Ammon's horn (tissue), 1 donor: Measurements from ENCODE around the gene DHX8.

Source experiments
- DNase-seq: peaks from one replicate; pipeline ENCODE4 v3.0.0-alpha.2; 2016; ENCODE audit warnings: low spot score

Gene DHX8

DNA sequence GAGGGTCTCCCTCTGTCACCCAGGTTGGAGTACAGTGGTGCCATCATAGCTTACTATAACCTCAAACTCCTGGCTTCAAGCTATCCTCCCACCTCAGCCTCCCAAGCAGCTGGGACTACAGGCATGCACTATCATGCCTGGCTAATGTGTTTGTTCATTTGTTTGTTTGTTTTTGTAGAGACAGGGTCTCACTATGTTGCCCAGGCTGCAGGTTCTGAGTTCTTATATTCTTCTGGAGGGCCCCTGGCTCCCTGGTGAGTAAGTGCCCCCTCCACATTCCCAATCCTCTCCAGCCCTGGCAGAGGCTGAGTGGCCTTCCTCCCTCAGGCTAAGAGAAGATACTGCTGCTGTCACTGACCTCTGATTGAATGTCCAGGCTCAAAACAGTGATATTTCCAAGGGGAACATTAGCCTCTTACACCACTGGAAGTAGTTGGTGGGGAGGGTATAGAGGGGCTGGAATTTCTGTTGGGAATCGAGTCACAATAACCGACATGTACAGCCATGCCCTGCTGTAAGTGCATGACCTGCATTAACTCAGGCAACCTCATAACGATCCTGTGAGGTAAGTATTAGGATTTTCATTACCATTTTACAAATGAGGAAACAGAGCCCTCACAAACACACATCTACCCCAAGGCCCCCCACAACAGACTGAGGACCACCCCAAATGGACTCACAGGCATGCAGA is 65.1 kb downstream of the DHX8 start:
- DNase-seq = no peak

DNA sequence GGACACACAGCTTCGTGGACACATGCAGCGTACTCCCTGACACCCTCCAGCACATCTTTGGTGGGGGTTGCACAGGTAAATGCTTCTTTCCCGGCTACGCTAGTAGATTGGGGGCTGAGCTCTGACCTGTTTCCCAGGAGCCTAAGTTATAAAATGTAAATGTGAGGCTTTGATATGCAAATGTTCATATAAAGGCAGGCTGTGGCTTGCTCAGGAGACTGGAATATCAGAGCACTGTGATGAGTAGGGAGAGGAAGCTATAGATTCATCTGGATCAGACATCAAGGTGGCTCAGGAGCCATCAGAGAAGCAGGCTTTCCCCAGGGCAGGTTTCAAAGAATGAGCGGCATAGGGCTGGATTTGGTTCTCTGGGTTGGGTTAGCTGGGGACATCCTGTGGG is 65.7 kb downstream of the DHX8 start:
- no peak for DNase-seq

DNA sequence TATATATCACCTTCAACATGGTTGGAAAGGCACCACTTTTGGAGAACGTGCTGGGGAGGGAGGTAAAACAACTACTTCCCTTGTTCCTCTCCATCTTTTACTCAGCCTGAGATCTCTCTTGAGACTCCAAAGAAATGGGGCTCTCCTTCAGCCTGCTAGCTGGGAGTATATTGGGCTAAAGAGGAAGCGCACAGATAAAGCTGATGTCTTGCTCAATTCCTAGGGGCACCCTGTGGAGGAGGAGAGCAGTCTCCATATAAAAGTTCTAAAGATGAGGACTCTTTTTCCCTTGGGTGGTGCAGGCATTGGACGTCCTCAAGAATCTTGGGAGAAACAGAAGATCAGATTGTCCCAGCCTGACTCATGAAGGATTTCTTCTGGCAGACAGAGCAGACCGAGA is 67.0 kb downstream of the DHX8 start:
- no peak for DNase-seq

DNA sequence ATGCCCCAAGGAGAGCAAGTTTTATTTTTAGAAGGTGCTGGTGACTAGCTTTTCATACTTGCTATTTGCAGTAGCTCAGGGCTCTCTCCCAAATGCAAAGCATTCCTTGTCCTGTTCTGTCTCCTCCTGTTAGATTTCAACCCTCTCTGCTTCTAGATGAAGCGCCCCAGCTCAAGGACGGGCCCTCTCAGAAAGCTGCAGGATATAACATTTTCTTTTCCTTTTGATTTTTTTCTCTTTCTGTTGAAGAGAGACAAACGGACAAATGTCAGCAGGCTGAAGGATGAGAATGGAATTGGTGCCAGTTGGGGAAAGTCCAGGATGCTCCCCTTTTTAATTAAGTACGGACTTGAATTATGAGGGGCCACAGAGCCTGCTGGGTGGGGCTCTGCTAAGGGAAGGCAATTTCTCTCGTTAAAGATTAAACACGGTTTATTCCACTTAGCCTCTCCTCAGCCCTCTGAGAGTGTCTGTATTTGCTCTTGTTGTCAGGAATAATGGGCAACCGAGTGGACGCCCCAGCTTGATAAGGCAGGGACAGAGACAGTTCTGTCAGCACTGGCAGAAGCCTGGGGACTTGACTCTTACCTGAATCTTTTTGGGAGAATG is 68.6 kb downstream of the DHX8 start:
- no peak for DNase-seq

DNA sequence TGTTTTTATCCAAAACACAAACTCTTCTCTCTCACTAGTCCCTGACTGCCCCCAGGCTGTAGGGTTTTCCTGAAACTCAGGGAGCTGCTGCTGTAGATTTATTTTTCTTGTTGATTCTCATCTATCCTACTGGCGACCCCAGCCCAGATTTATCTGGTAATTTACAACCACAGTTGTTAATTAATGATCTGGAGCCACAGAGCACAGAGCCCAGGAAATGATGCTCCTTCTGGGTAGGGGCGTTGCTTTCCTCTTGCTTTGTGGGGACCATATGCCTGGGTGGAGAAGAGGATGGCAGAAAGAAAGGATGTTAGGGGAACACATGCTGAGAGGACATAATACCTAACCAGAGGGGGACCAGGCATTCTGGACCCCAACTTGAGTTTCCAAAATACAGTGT is 69.8 kb downstream of the DHX8 start:
- no peak for DNase-seq

DNA sequence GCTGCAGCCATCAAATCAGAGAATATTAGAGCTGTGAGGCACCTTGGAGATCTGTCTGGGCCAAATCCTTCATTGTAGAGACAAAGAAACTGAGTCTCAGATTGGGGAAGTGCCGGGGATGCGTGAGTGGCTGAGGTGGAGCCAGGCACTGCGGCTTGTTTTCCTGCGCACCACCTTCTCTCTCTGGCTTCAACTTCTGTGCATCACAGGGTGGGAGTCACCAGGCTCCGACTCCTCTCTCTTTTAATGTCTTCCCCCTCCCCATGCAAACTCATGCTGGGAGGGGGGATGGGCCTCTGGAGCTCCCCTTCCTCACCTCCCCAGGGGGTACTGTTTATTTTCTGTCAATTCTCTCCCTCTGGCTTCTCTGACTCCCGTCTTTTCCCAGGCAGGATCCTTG is 71.1 kb downstream of the DHX8 start:
- no peak for DNase-seq

DNA sequence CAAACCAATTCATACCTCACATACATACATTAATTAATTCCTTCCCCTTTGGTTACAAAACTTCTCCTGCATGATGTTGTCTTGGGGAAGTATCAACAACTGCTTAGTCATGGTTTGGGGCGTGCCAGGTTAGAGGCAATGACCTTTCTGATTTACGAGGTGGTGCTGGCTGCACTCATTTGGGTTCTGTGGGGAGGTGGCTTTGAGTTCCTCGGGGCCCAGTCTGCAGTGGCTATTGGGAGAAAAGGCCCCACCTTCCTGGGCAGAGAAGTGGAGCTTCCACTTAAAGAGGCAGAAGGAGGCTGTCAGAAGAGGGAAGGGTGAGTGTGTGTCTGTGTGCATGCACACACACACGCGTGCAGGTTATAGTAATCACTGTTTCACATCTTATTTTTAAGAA is 72.5 kb downstream of the DHX8 start:
- no peak for DNase-seq

DNA sequence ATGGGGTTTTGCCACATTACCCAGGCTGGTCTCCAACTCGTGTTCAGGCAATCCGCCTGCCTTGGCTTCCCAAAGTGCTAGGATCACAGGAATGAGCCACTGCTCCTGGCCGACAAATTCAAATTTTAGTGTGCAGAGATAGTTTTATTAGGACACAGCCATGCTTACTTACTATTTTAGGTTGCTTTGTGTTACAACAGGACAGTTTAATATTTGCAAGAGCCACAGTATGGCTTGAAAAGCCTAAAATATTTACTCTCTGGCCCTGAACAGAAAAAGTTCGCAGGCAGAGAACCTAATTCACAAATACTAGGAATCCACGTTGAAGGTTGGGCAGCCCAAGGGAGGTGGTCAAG is 75.0 kb downstream of the DHX8 start:
- DNase-seq = no peak

DNA sequence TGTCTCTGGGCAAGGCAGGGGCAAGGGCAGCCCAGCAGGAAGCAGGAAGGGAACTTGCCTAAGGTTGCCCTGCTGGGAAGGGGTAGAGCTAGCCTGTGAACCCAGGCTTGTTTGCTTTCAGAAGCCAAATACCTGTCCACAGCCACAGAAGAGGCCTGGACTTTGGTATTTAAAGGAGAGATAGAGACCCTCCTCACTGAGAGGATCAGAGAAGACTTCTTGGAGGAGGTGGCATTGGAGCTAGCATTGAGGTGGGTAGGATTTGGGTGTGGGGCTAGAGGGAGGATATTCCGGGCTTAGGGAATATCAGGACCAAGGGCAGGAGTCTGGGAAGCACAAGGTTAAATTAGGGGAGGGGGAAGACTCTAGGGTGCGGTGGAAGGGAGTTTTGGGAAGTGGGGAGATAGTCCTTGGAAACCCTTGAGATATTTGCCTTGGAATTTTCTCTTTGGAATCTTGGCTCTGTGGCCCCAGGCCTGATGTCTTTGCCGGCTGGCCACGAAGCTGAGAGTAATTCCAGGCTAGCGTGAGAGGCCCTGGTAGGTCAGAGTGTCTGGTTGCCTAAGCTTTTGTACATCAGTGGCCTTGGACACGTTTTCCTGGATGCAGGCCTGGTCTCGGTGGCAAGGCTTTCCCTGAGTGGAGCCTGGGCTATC is 75.5 kb downstream of the DHX8 start:
- no peak for DNase-seq

DNA sequence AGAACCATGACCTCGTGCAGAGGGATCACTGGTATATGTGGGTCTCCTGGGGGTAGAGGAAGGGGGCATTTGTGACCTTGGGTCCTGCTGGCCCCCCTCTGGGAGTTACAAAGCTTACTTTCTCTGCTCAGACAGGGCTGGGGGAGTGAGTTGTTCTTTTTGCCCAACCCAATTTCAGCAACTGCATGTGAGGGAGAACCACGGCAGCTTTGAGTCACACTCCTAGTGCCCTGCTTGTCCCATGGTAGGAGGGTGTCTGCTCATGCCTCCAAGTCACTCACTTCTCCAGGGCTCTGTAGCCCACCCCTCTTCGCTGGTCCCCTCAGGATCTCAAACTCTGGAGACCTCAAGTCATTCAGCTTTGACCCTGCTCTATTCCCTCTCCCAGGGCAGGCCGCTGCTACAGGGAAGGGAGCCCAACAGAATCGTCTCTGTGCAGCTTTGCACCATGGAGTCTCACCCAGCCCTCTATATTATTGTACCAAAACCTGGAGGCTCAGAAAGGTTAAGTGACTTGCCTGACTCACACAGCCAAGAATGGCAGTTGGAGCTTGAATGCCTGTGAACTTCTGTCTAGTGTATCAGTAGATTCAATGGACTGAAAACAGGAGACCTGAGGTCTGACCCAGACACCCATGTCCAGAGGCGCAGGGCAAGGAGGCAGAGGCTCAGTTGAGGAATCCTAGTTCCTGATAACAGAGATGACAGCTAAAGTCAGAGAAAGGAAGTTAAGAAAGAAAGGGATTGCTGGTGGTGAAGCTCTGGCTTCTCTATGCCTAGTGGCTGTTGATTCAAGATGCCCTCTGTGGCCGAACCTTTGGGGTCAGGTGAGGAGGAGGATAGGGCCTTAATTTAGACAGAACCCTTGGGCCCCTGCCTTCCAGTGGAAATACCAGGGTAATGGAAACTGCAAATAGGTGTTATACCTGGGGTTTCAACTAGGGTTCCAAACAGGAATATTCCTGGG is 77.0 kb downstream of the DHX8 start:
- DNase-seq = no peak

DNA sequence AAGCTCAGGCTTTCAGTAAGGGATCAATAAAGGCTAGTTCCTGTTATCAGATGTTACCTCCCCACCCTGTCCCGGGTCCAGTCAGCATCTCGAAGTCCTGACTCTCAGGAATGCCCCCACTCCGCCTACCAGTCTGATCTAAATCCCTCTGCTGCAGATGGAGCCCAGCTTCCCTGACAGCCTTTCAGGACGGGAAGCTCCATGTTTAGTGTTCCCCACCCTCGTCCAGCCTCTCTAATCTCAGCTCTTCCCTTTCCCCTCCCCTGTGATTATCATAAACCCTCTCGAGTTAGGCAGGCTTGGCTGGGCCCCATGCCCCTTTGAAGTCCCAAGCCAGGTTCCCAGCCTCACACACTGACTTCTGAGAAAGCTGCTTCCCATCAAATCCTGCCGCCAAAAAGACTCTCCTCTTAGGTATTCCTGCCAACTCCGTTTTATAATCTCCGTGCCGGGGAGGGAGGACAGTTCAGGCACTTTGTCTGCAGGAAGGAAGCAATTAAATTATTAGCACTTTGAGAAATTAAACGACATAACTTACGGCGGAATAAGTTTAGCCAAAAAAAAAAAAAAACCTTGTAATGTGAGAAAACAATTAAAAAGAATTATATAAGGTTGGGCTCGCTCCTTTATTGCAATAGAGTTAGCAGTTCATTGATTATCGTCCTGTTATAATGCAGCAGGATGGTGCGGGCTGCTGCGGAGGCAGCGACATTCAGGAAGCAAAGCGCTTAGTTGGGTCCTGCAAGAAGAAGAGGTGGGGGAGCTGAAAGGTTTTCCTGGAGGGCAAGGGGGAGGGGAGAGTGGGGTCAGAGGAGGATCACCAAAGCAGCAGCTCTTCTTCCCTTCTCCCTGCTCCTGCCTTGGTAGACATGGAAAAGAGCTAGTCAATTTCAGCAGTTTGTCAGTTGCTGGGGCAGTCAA is 79.2 kb downstream of the DHX8 start:
- DNase-seq = no peak

DNA sequence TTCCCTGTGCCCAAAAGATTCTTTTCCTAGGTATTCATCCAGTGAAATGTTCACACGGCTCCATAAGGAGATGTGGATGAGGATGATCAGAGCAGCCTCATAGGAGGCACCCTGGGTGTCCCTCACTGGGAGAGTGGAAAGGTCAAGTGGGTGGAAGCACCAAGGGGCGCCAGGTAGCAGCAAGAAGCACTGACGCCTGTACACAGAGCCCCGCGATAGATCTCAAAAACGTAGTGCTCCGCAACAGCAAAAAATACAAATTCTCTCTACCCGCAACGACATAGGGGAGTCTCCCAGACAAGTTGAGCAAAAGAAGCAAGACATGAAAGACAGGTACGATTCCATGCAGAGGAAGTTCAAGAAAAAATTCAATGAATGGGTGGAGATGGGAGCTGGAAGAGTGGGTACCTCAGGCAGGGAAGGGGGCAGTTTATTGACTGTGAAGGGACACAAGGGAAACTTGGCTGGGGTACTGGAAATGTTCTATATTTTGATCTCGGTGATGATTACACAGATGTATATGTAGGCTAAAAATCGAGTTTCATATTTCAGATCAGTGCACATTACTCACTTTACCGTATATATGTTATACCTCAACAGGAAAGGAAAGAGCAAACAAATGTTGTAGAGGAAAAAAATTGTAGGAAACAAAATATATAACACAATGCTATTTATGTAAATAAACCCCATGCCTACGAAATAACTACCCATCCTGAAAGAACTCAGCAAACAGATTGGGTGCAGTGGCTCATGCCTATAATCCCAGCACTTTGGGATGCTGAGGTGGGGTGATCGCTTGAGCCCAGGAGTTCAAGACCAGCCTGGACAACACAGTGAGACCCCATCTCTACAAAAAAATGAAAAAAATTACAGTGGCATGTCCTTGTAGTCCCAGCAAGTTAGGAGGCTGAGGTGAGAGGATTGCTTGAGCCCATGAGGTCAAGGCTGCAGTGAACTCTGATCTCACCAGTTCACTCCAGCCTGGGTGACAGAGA is 80.1 kb downstream of the DHX8 start:
- no peak for DNase-seq

DNA sequence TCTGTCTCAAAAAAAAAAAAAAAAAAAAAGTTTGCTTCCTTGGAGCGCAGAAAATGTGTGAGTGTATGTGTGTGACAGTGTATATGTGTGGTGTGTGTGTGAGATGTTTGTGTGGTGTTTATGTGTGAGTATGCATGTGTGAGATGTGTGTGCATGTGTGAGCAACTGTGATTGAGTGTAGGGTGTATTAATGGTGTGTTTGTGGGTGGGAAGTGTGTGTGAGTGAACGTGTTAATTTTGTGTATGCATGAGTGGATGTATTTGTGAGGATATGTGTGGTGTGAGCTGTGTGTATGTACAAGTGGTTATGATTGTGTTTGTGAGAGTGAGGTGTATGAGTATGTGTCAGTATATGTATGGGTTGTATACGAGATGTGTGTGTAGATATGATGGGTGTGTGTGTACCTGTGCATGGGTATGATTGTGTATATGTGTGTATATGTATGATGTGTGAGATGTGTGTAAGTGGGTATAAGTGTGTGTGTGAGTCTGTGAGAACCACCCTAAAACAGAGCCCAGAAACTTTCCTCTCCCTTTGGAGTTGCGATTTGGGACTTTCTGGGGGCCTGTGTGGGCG is 84.8 kb downstream of the DHX8 start:
- no peak for DNase-seq

DNA sequence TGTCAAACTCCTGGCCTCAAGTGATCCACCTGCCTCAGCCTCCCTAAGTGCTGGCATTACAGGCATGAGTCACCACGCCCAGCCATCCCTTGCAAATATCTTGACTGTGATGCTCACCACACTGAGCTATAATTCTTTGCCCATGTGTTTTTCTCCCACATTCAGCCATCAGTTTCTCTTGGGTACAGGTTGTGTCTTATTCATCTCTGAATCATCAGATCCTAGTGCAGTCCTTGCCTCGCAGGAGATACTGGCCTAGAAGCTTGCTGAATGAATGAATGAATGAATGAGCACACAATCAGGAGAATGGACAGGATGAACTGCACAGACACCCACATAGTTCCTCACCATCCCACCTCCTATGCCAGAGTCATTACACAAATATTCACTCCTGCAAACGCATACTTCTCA is 86.7 kb downstream of the DHX8 start:
- peak; percentile 27 for DNase-seq

DNA sequence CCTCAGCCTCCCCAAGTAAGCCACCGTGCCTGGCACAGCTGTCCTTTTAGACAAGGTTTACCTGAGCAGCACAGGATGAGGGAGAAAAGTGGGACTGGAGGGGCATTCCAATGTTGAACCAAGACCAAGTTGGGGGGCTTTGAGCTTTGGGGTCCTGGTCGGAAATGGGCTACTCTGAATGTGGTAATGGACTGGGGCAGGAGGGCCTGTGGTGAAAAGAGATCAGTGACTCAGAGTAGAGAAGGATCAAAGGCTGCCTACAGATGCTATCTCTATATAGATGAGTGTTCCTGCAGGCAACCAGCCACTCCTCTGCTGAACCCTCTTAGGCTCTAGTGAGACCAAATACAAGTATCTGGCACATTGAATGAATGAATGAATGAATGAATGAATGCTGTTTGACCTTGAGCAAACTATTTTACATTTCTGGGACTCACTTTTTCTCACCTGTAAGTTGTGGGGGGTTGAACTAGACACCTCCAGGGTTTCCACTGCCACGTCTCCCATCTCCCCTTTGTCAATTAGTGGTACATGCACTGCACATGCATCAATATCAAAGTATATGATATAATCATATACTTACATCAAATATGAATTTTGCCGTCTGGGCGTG is 88.7 kb downstream of the DHX8 start:
- no peak for DNase-seq

DNA sequence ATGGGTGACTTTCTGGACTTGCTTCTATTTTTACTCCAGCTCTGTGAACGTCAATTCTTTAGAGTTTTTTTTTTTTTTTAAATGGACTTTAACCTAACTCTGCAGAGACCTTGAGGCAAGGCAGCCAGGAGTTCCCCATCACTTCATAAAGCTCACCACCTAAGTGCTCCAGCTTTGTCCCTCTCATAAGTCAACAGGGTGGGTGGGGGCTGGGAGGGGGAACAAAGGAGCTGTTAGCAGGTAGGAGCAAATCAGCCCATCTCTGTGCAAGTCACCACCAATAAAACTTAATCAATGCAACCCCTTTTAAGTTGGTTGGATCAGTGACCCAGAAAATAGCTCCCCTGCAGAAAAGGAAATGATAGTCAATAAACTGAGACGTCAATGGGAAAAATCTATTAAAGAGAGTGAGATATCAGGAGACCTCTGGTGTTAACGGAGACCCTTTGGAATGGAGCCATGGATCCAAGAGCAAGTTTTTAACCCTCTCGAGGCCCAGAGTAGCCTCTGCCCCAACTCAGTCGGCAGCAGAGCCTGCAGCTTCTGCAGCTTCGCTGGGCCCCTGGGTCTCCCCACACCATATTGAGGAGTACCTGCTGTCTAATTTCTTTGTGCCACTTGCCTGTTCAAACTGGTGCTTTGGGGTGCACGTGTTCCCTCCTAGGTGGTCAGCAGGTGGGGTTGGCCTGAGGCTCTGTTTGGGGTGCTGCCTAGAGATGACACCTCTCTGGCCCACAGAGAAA is 90.0 kb downstream of the DHX8 start:
- no peak for DNase-seq

DNA sequence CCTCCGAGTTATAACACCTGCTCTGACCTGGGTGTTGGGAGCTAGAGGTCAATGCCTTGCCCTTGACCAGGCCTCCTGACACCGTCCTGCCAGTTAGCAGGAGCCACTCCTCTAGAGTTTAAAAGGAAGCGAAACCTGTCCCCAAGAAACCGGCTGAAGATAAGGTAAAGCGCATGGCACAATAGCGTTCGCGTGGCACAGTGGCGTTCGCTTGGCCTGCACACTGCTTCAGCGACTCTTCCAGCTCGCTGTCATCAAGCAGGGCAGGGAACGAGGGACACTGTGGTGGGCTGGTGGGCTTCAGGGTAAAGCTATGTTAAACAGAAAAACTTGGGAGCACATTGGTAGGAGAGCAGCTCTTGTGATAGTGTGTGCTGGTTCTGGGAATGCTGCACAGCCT is 90.6 kb downstream of the DHX8 start:
- DNase-seq = no peak

DNA sequence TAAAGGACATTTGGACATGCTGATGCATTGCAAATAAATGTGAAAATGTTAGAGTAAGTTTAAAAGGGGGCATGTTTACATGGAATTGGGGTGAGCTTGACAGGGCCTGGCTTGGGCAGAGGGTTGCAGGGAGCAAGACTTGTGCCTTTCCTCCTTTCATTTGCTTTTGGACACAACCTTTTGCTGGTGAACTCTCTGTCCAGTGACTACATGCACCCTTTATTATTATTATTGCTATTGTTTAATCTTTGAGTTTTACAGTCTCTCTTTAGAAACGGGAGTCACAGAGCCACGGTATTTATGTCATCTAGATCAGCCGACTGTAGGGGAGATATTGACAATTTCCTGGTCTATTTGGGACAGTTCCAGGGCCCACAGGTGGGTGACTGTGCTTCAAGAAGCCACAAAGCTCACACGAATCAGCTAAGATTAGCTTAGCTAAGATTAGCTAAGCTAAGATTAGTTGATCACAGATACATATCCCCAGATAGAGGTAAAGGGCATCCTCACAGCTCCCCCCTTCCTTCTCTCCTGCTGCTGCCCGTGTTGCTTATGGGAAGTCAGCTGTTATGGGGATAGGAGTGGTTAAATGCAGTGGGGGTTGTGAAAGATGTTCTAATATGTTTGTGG is 91.2 kb downstream of the DHX8 start:
- DNase-seq = no peak
